GM06990 (cell line): ENCODE results near the gene ZNF581.

ENCODE experiments used
- DNase-seq: peaks from one replicate; pipeline ENCODE4 v3.0.0-alpha.2; 2011; ENCODE audit not compliant: insufficient read length; ENCODE audit errors: extremely low read depth
- H3K27me3 ChIP-seq: replicated peaks from 2 replicates; pipeline ENCODE4 v1.6.0; 2011; ENCODE audit warnings: low read length; ENCODE audit not compliant: control insufficient read depth, insufficient read depth
- H3K36me3 ChIP-seq: 2 replicates; pipeline ENCODE4 v1.5.1; 2011; ENCODE audit warnings: low read length; ENCODE audit not compliant: control insufficient read depth, insufficient read depth
- H3K4me3 ChIP-seq: replicated peaks from 2 replicates; pipeline ENCODE4 v1.5.1; 2011; ENCODE audit warnings: low read depth, mild to moderate bottlenecking, control low read depth, low read length
- TF ChIP-seq, protein P1 (sequence below): IDR thresholded peaks from 2 replicates; pipeline ENCODE4 v1.5.1; 2011; ENCODE audit warnings: low read length, control low read depth, mild to moderate bottlenecking, inconsistent platforms; ENCODE audit not compliant: insufficient read depth, poor library complexity, severe bottlenecking

ZNF581 gene

DNA sequence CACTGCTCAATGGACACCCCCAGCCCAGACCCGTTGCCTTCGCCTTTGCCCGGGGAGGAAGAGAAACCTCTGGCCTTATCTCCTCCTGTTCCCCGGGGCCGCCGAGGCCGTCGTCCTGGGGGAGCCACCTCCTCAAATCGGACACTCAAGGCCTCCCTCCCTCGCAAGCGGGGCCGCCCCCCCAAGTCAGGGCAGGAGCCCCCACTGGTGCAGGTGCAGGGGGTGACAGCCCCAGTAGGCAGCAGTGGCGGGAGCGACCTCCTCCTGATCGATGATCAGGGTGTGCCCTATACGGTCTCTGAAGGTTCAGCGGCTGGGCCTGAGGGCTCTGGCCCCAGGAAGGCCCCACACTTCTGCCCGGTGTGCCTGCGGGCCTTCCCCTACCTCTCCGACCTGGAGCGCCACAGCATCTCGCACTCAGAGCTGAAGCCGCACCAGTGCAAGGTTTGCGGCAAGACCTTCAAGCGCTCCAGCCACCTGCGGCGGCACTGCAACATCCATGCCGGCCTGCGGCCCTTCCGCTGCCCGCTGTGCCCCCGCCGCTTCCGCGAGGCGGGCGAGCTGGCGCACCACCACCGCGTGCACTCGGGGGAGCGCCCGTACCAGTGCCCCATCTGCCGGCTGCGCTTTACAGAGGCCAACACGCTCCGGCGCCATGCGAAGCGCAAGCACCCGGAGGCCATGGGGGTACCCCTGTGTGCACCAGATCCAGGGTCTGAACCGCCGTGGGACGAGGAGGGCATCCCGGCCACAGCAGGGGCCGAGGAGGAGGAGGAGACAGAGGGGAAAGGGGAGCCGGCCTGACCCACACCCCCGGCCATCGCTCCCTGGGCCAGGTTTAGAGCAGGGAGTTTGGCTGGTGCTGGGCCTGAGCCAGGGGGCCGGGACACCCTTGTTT, 41.1 kb upstream of the ZNF581 start:
- no peak for DNase-seq
- no peak overlapping the region for H3K4me3 ChIP-seq
- TF ChIP-seq, protein P1, sequence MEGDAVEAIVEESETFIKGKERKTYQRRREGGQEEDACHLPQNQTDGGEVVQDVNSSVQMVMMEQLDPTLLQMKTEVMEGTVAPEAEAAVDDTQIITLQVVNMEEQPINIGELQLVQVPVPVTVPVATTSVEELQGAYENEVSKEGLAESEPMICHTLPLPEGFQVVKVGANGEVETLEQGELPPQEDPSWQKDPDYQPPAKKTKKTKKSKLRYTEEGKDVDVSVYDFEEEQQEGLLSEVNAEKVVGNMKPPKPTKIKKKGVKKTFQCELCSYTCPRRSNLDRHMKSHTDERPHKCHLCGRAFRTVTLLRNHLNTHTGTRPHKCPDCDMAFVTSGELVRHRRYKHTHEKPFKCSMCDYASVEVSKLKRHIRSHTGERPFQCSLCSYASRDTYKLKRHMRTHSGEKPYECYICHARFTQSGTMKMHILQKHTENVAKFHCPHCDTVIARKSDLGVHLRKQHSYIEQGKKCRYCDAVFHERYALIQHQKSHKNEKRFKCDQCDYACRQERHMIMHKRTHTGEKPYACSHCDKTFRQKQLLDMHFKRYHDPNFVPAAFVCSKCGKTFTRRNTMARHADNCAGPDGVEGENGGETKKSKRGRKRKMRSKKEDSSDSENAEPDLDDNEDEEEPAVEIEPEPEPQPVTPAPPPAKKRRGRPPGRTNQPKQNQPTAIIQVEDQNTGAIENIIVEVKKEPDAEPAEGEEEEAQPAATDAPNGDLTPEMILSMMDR = no peak
- no peaks in the 10 kb centered on the region for H3K27me3 ChIP-seq
- H3K36me3 ChIP-seq = peaks cover 7% of the 10 kb centered on the region

DNA sequence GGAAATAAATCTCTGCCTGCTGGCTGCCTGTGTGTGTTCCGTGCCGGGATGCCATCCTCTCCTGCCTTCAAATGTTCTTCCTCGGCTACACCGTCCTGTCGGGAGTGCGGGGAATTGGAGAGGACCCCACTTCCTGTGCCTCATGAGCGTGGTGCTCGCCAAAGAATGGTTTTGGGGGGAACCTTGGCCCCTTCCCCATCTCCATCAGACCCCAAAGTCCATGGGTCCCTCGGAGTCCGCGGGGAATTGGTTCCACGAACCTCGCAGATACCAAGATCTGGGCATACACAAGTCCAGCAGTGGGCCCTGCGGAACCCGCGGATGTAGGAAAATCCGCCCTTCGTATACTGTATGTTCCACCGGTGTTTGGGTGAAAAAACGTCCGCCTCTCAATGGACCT, 40.3 kb upstream of the ZNF581 start:
- no peak overlapping the region for H3K4me3 ChIP-seq
- TF ChIP-seq, protein P1 = no peak
- DNase-seq = no peak
- peaks cover 5% of the 10 kb centered on the region for H3K36me3 ChIP-seq
- no peaks in the 10 kb centered on the region for H3K27me3 ChIP-seq

DNA sequence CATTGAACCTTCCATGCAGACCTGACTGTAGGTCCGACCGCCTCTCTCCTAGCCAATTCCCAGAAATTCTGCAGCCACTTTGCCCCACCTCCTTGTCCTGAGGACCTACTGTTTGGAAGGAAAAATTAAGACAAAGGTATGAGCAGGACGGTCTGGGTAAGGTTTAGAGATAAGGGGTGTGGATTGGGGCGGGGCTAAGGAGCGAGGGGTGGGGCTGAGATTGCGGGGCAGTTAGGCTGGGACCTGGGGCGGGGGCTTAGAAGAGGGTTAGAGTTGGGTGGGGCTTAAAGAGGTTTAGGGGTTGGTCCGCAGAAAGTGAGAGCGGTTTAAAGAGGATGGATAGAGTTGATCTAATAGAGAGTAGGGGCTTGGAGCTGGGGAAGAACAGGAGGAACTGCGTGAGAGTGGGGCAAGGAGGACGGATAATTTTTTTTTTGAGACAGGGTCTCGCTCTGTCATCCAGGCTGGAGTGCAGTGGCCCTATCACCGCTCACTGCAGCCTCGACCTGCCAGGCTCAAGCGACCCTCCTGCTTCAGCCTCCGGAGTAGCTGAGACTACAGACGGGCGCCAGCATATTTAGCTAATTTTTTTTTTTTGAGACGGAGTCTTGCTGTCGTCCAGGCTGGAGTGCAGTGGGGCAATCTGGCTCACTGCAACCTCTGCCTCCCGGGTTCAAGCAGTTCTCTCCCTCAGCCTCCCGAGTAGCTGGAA, 39.7 kb upstream of the ZNF581 start:
- Histone ChIP-seq H3K36me3 (peaks cover 5% of the 10 kb centered on the region), H3K27me3 (no peaks in the 10 kb centered on the region), H3K4me3 (no peak overlapping the region)
- no peak for DNase-seq
- TF ChIP-seq, protein P1 = no peak

DNA sequence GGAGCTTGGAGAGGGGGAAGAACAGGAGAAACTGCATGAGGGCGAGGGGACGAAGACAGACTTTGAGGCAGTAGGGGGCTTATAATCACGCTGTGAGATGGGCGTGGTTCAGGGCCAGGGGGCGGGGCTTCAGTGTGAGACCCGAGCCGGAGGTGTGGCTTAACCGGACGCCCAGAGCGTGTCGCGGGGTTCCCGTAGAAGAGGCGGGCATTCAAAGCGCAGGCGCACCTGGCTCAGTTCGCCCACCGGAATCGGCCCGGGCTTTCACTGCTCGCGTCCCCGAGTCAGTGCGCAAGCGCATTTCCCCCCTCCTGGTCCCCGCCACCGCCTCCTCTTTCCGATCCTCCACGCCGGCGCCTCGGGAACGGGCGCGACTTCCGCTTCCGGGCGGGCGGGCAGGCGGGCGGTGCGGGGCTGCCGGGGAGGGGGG, 38.2 kb upstream of the ZNF581 start:
- no peaks in the 10 kb centered on the region for H3K27me3 ChIP-seq
- DNase-seq = peak; percentile 98
- H3K36me3 ChIP-seq = peaks cover 7% of the 10 kb centered on the region
- TF ChIP-seq, protein P1 = no peak
- peak overlapping the region; percentile 90 for H3K4me3 ChIP-seq

DNA sequence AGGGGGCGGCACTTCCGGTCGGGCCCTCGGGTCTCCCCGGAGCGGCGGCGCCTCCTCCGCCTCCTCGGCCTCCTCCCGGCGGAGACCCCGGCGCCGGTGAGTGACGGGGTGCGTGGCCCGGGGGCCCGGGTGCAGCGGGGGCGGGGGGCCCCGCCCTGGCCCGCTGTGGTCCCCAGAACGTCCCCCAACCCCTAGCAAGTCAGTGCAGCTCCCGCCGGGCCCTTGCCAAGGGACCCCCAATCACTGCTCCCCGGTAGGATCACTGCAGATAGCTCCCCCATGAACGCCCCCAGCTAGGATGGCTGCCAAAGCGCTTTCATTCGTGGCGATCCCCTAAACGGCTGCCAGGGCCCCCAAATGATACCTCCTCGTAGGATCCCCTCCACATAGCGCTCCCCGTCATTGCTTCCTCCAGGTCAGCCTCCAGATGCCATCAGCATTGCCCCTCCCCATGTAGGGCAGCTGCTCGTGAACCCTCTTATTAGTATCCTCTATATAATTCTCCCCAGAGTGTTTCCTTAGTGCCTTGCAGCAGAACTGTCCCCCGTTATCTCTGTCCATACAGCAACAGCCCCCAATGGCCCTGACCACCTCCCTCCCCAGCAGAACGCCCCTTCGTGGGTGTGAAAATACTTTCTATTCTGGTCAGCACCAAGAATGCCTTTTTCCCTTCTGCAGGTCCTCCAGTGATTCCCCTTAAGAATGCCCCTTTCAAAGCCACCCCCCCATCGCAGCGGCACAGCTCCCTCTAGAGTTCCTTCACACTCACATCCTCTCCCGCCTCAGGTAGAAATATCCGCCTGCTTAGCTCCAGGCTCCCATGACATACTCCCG, 37.6 kb upstream of the ZNF581 start, which contains the start of gene ZNF865:
ZNF865 (plus strand) TSS at position 11 of the 834 bp plus-strand sequence. CDS start 7,972 bp downstream, outside the sequence.
- no peaks in the 10 kb centered on the region for H3K27me3 ChIP-seq
- DNase-seq = peak; percentile 70
- peaks cover 7% of the 10 kb centered on the region for H3K36me3 ChIP-seq
- peak within 1 kb of the TSS; percentile 90 for H3K4me3 ChIP-seq
- TF ChIP-seq, protein P1 = peak; percentile 84
